CD8-positive, alpha-beta memory T cell (primary cell): ENCODE data around the gene STPG4. TPM values are rescaled to one million over a fixed set of nuclear protein-coding genes. Genes with fewer than 3 reads are reported as not detected.

ENCODE experiments used
- CTCF ChIA-PET: fragments of 350-600 bp; sonication (Branson Sonifier 250); formaldehyde crosslinking; loops from one replicate; lab custom pipeline; 2021; ENCODE audit warnings: antibody characterized with exemption; lab: Charles Lee
- POLR2A ChIA-PET: fragments of 350-600 bp; sonication (Branson Sonifier 250); formaldehyde crosslinking; loops from one replicate; lab custom pipeline; 2021; ENCODE audit warnings: antibody characterized with exemption; lab: Charles Lee
- DNase-seq, 5 donors: peaks; one replicate each; pipeline versions ENCODE4 v3.0.0 to v3.0.0-alpha.2; 2020 to 2022; ENCODE audit warnings: mixed read lengths in 1 of 5
- H3K27ac ChIP-seq: one replicate; pipeline ENCODE4 v1.7.0; 2013; ENCODE audit warnings: low read depth, mild to moderate bottlenecking, low read length, moderate library complexity
- H3K27me3 ChIP-seq: 2 replicates; pipeline ENCODE4 v1.7.0; 2013; ENCODE audit warnings: low read length, mild to moderate bottlenecking; ENCODE audit not compliant: insufficient read depth, poor library complexity, severe bottlenecking
- H3K36me3 ChIP-seq: 2 replicates; pipeline ENCODE4 v1.7.0; 2013; ENCODE audit warnings: mild to moderate bottlenecking, low read length, moderate library complexity; ENCODE audit not compliant: insufficient read depth
- H3K4me1 ChIP-seq: 2 replicates; pipeline ENCODE4 v1.7.0; 2013; ENCODE audit warnings: mild to moderate bottlenecking, low read length, moderate library complexity; ENCODE audit not compliant: insufficient read depth
- H3K4me3 ChIP-seq: 2 replicates; pipeline ENCODE4 v1.7.0; 2013; ENCODE audit warnings: mild to moderate bottlenecking, low read length
- H3K9me3 ChIP-seq: 2 replicates; pipeline ENCODE4 v1.7.0; 2013; ENCODE audit warnings: mild to moderate bottlenecking, low read length
- H3K27ac Mint-ChIP-seq, 8 donors: one replicate each; pipeline ENCODE4 v1.8.0; 2020 to 2021; ENCODE audit warnings: mixed read lengths in 8 of 8, mild to moderate bottlenecking in 6 of 8, inconsistent platforms in 3 of 8, moderate library complexity in 3 of 8
- H3K27me3 Mint-ChIP-seq, 2 donors: one replicate each; pipeline ENCODE4 v1.8.0; 2020 to 2021; ENCODE audit warnings: mixed read lengths in 2 of 2, mild to moderate bottlenecking in 1 of 2, moderate library complexity in 1 of 2
- H3K36me3 Mint-ChIP-seq, 3 donors: one replicate each; pipeline ENCODE4 v1.8.0; 2020 to 2021; ENCODE audit warnings: mixed read lengths in 3 of 3, inconsistent platforms in 1 of 3, mild to moderate bottlenecking in 1 of 3
- H3K4me1 Mint-ChIP-seq, 3 donors: one replicate each; pipeline ENCODE4 v1.8.0; 2020 to 2021; ENCODE audit warnings: mixed read lengths in 3 of 3, inconsistent platforms in 1 of 3, mild to moderate bottlenecking in 1 of 3
- H3K4me3 Mint-ChIP-seq, 7 donors: one replicate each; pipeline ENCODE4 v1.8.0; 2020 to 2021; ENCODE audit warnings: mixed read lengths in 7 of 7, mild to moderate bottlenecking in 6 of 7, moderate library complexity in 4 of 7, inconsistent platforms in 2 of 7
- H3K9me3 Mint-ChIP-seq, 5 donors: one replicate each; pipeline ENCODE4 v1.8.0; 2020 to 2022; ENCODE audit warnings: mixed read lengths in 5 of 5, mild to moderate bottlenecking in 3 of 5, moderate library complexity in 2 of 5, inconsistent platforms in 1 of 5
- polyA plus RNA-seq: library from polyadenylated mRNA; unstranded; fragments of 300-500 nt; fragmentation: Illumina TruSeq; gene quantifications from one replicate; pipeline ENCODE4 v1.2.3, GENCODE V29; 2021
- total RNA-seq, 2 experiments: library from RNA; stranded (reverse); gene quantifications; one replicate each; pipeline ENCODE4 v1.2.3, GENCODE V29; 2021

The STPG4 gene
- total and polyA plus RNA-seq, 3 experiments from 2014 or later = not detected

GRCh38 chr2:47180531-47180930 lies 25.4 kb upstream of the STPG4 start:
- Mint-ChIP-seq H3K36me3 (peaks cover 0 to 12% (median 1%) of the 10 kb centered on the region in 3 donors), H3K27ac (peak overlapping the region in 2 of 8 donors; percentile 25), H3K4me1 (peaks cover 18 to 21% (median 19%) of the 10 kb centered on the region in 3 donors), H3K4me3 (peak overlapping the region in 1 of 7 donors; percentile 6), H3K27me3 (peaks cover 5 to 20% of the 10 kb centered on the region in 2 donors), H3K9me3 (peaks cover 0 to 8% (median 7%) of the 10 kb centered on the region in 5 donors)
- Histone ChIP-seq H3K36me3 (no peaks in the 10 kb centered on the region), H3K27me3 (no peaks in the 10 kb centered on the region), H3K27ac (no peak overlapping the region), H3K4me3 (no peak overlapping the region), H3K4me1 (peaks cover 9% of the 10 kb centered on the region), H3K9me3 (no peaks in the 10 kb centered on the region)
- no peak for DNase-seq
- ChIA-PET CTCF (no interaction called here), POLR2A (no interaction called here)

- H3K36me3 ChIP-seq = no peaks in the 10 kb centered on the region
- Mint-ChIP-seq H3K36me3 (peaks cover 0 to 20% (median 1%) of the 10 kb centered on the region in 3 donors), H3K9me3 (peaks cover 0 to 10% (median 7%) of the 10 kb centered on the region in 5 donors), H3K27me3 (peaks cover 0 to 17% of the 10 kb centered on the region in 2 donors), H3K27ac (peak overlapping the region in 4 of 8 donors; percentile 14 to 100 (median 74)), H3K4me3 (peak overlapping the region in 2 of 7 donors; percentile 8 to 37), H3K4me1 (peaks cover 29 to 31% (median 29%) of the 10 kb centered on the region in 3 donors)
- H3K4me1 ChIP-seq = peaks cover 12% of the 10 kb centered on the region
- no peak overlapping the region for H3K4me3 ChIP-seq
- ChIA-PET POLR2A (interaction anchor here (0.6 to 0.7 kb wide), 3 partner anchors 29 to 362 kb away, joined by 3 to 5 read pairs (median 3); no protein-coding TSS in a partner anchor), CTCF (no interaction called here)
- no peak for DNase-seq
- no peaks in the 10 kb centered on the region for H3K9me3 ChIP-seq
- H3K27me3 ChIP-seq = no peaks in the 10 kb centered on the region
- H3K27ac ChIP-seq = no peak overlapping the region
Observed at GRCh38 chr2:47179388-47179787, 24.3 kb upstream of the STPG4 start.

- DNase-seq = no peak
- no peak overlapping the region for H3K4me3 ChIP-seq
- CTCF ChIA-PET = no interaction called here
- Mint-ChIP-seq H3K4me3 (no peak overlapping the region), H3K27ac (peak overlapping the region in 6 of 8 donors; percentile 14 to 100 (median 100)), H3K36me3 (peaks cover 0 to 20% (median 1%) of the 10 kb centered on the region in 3 donors), H3K27me3 (peaks cover 0 to 14% of the 10 kb centered on the region in 2 donors), H3K9me3 (peaks cover 0 to 10% (median 7%) of the 10 kb centered on the region in 5 donors), H3K4me1 (peaks cover 38 to 41% (median 40%) of the 10 kb centered on the region in 3 donors)
- no peaks in the 10 kb centered on the region for H3K9me3 ChIP-seq
- no peak overlapping the region for H3K27ac ChIP-seq
- H3K27me3 ChIP-seq = no peaks in the 10 kb centered on the region
- POLR2A ChIA-PET = no interaction called here
- no peaks in the 10 kb centered on the region for H3K36me3 ChIP-seq
- H3K4me1 ChIP-seq = peaks cover 22% of the 10 kb centered on the region
Observed at GRCh38 chr2:47178341-47178740, 23.2 kb upstream of the STPG4 start.

- no peak for DNase-seq
- H3K36me3 ChIP-seq = peaks cover 4% of the 10 kb centered on the region
- H3K4me3 Mint-ChIP-seq = peak overlapping the region; percentile 96 to 99 (median 99)
- no peaks in the 10 kb centered on the region for H3K9me3 ChIP-seq
- peak overlapping the region; percentile 99 to 100 (median 100) for H3K27ac Mint-ChIP-seq
- no peaks in the 10 kb centered on the region for H3K27me3 ChIP-seq
- peaks cover 0 to 14% of the 10 kb centered on the region in 2 donors for H3K27me3 Mint-ChIP-seq
- peaks cover 50 to 53% (median 52%) of the 10 kb centered on the region in 3 donors for H3K4me1 Mint-ChIP-seq
- peaks cover 33% of the 10 kb centered on the region for H3K4me1 ChIP-seq
- H3K27ac ChIP-seq = peak overlapping the region; percentile 99
- CTCF ChIA-PET = no interaction called here
- H3K9me3 Mint-ChIP-seq = peaks cover 0 to 10% (median 7%) of the 10 kb centered on the region in 5 donors
- POLR2A ChIA-PET = interaction anchor here (0.5 to 0.6 kb wide), 2 partner anchors 211 to 987 kb away, joined by 3 to 5 read pairs; no protein-coding TSS in a partner anchor
- H3K4me3 ChIP-seq = peak overlapping the region; percentile 89
- peaks cover 0 to 23% (median 1%) of the 10 kb centered on the region in 3 donors for H3K36me3 Mint-ChIP-seq
Observed at GRCh38 chr2:47177043-47177565, 22.0 kb upstream of the STPG4 start.

GRCh38 chr2:47174733-47175361 lies 19.7 kb upstream of the STPG4 start:
- Mint-ChIP-seq H3K9me3 (peaks cover 0 to 10% (median 7%) of the 10 kb centered on the region in 5 donors), H3K4me3 (peak overlapping the region; percentile 92 to 99 (median 95)), H3K27me3 (peaks cover 0 to 13% of the 10 kb centered on the region in 2 donors), H3K4me1 (peaks cover 71 to 76% (median 75%) of the 10 kb centered on the region in 3 donors), H3K36me3 (peaks cover 0 to 35% (median 1%) of the 10 kb centered on the region in 3 donors), H3K27ac (peak overlapping the region; percentile 91 to 100 (median 96))
- Histone ChIP-seq H3K27ac (peak overlapping the region; percentile 87), H3K4me3 (peak overlapping the region; percentile 78), H3K9me3 (no peaks in the 10 kb centered on the region), H3K36me3 (peaks cover 12% of the 10 kb centered on the region), H3K4me1 (peaks cover 56% of the 10 kb centered on the region), H3K27me3 (no peaks in the 10 kb centered on the region)
- peak; percentile 33 to 64 (median 47) for DNase-seq
- ChIA-PET POLR2A (interaction anchor here (0.8 kb wide), 1 partner anchor 259 kb away, joined by 3 read pairs; the partner anchor contains the start of gene MCFD2), CTCF (interaction anchor here (0.9 kb wide), 1 partner anchor 20 kb away, joined by 3 read pairs; no protein-coding TSS in a partner anchor)

GRCh38 chr2:47173986-47174732 lies 19.1 kb upstream of the STPG4 start:
- H3K27me3 Mint-ChIP-seq = peaks cover 0 to 13% of the 10 kb centered on the region in 2 donors
- peaks cover 0 to 41% (median 3%) of the 10 kb centered on the region in 3 donors for H3K36me3 Mint-ChIP-seq
- H3K9me3 Mint-ChIP-seq = peaks cover 0 to 10% (median 7%) of the 10 kb centered on the region in 5 donors
- ChIA-PET POLR2A (no interaction called here), CTCF (interaction anchor here (0.9 kb wide), 1 partner anchor 21 kb away, joined by 3 read pairs; no protein-coding TSS in a partner anchor)
- peaks cover 17% of the 10 kb centered on the region for H3K36me3 ChIP-seq
- DNase-seq = peak in 1 of 5 donors; percentile 35
- H3K4me1 Mint-ChIP-seq = peaks cover 76 to 82% (median 81%) of the 10 kb centered on the region in 3 donors
- peak overlapping the region; percentile 78 for H3K4me3 ChIP-seq
- no peaks in the 10 kb centered on the region for H3K27me3 ChIP-seq
- peak overlapping the region; percentile 92 to 99 (median 95) for H3K4me3 Mint-ChIP-seq
- H3K27ac Mint-ChIP-seq = peak overlapping the region; percentile 91 to 100 (median 96)
- no peaks in the 10 kb centered on the region for H3K9me3 ChIP-seq
- H3K27ac ChIP-seq = peak overlapping the region; percentile 87
- H3K4me1 ChIP-seq = peaks cover 62% of the 10 kb centered on the region

- H3K27ac ChIP-seq = no peak overlapping the region
- H3K27me3 ChIP-seq = no peaks in the 10 kb centered on the region
- H3K4me1 Mint-ChIP-seq = peaks cover 83 to 88% (median 88%) of the 10 kb centered on the region in 3 donors
- peaks cover 62% of the 10 kb centered on the region for H3K4me1 ChIP-seq
- H3K9me3 ChIP-seq = no peaks in the 10 kb centered on the region
- CTCF ChIA-PET = interaction anchor here (0.5 to 1.4 kb wide), 2 partner anchors 9 to 10 kb away, joined by 3 read pairs; no protein-coding TSS in a partner anchor
- H3K36me3 ChIP-seq = peaks cover 17% of the 10 kb centered on the region
- no peak for DNase-seq
- peak overlapping the region; percentile 15 to 100 (median 92) for H3K27ac Mint-ChIP-seq
- POLR2A ChIA-PET = interaction anchor here (1.2 kb wide), 1 partner anchor 257 kb away, joined by 4 read pairs; no protein-coding TSS in a partner anchor
- H3K27me3 Mint-ChIP-seq = peaks cover 0 to 13% of the 10 kb centered on the region in 2 donors
- peak overlapping the region; percentile 0 for H3K4me3 ChIP-seq
- peaks cover 0 to 10% (median 7%) of the 10 kb centered on the region in 5 donors for H3K9me3 Mint-ChIP-seq
- peak overlapping the region; percentile 92 to 99 (median 95) for H3K4me3 Mint-ChIP-seq
- H3K36me3 Mint-ChIP-seq = peaks cover 0 to 49% (median 4%) of the 10 kb centered on the region in 3 donors
Observed at GRCh38 chr2:47172922-47173695, 18.0 kb upstream of the STPG4 start.
